Measurements from ENCODE around the gene C12orf50. TPM values are rescaled to one million over a fixed set of nuclear protein-coding genes. Genes with fewer than 3 reads are reported as not detected.
A peak's percentile ranks its signal among the peaks of the same experiment; 100 is the strongest.

C12orf50 gene
- total and polyA plus RNA-seq, 11 donors, result 0.06 to 0.10 (median 0.08) TPM; not detected in 8

DNA sequence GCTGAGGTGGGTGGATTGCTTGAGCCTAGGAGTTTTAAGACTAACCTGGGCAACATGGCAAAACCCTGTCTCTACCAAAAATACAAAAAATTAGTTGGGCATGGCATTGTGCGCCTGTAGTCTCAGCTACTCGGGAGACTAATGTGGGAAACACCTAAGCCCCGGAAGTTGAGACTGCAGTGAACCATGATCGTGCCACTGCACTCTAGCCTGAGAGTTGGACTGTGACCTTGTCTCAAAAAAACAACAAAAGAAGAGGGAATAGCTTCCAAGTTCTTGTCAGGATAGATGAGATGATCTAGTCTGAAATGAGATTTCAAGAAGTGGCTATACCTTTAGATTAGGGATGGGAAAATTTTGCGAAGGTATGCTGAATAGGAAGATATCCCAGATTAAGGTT, 14.8 kb upstream of the C12orf50 start:
- H3K27ac ChIP-seq, result no peak overlapping the region
- DNase-seq, result no peak
- H3K4me3 ChIP-seq, result no peak overlapping the region
- no peaks in the 10 kb centered on the region for H3K9me3 ChIP-seq
- WGBS, 4 donors, result 93 to 99% (median 98%) methylated on average over 5 of the region's 5 CpGs
- H3K36me3 ChIP-seq, result peaks cover 4 to 70% (median 58%) of the 10 kb centered on the region in 9 donors
- TF ChIP-seq, protein P1, sequence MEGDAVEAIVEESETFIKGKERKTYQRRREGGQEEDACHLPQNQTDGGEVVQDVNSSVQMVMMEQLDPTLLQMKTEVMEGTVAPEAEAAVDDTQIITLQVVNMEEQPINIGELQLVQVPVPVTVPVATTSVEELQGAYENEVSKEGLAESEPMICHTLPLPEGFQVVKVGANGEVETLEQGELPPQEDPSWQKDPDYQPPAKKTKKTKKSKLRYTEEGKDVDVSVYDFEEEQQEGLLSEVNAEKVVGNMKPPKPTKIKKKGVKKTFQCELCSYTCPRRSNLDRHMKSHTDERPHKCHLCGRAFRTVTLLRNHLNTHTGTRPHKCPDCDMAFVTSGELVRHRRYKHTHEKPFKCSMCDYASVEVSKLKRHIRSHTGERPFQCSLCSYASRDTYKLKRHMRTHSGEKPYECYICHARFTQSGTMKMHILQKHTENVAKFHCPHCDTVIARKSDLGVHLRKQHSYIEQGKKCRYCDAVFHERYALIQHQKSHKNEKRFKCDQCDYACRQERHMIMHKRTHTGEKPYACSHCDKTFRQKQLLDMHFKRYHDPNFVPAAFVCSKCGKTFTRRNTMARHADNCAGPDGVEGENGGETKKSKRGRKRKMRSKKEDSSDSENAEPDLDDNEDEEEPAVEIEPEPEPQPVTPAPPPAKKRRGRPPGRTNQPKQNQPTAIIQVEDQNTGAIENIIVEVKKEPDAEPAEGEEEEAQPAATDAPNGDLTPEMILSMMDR (IDR thresholded peaks at IDR 0.05), result no peak
- no peak for TF ChIP-seq POLR2A (IDR thresholded peaks at IDR 0.05)
- ATAC-seq, result no peak
- intact Hi-C loops (cut with DNase I), result no loop called here
- H3K4me1 ChIP-seq, result peaks cover 0 to 6% (median 0%) of the 10 kb centered on the region in 12 donors
- no peaks in the 10 kb centered on the region for H3K27me3 ChIP-seq

DNA sequence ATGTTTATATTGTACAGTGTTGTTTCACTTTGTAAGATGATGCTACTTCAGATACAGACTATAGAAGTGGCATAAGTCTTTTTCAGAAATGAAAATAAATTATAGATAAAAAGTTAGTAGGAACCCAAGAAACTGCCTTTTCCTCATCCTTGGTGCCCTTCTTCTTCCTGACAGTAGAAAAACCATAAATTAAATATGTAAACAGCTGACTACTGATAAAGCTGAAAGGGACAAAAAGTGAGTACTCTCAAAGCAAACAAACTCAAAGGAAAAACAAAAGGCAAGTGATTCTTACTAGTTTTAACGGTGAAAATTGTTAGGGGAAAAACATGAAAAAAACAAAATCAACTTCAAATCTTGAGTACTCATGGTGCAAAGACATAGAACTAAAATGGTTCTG, 8.6 kb upstream of the C12orf50 start:
- Histone ChIP-seq H3K4me1 (peaks cover 0 to 31% (median 12%) of the 10 kb centered on the region in 12 donors), H3K27me3 (no peaks in the 10 kb centered on the region), H3K36me3 (peaks cover 0 to 7% (median 0%) of the 10 kb centered on the region in 9 donors), H3K27ac (no peak overlapping the region), H3K9me3 (no peaks in the 10 kb centered on the region), H3K4me3 (no peak overlapping the region)
- TF ChIP-seq, protein P1 (IDR thresholded peaks at IDR 0.05), result no peak
- no peak for TF ChIP-seq POLR2A (IDR thresholded peaks at IDR 0.05)
- WGBS, 4 donors, result 87 to 95% (median 88%) methylated on average over 1 of the region's 1 CpG
- ATAC-seq (no peak), DNase-seq (no peak)
- intact Hi-C loops (cut with DNase I), result no loop called here

DNA sequence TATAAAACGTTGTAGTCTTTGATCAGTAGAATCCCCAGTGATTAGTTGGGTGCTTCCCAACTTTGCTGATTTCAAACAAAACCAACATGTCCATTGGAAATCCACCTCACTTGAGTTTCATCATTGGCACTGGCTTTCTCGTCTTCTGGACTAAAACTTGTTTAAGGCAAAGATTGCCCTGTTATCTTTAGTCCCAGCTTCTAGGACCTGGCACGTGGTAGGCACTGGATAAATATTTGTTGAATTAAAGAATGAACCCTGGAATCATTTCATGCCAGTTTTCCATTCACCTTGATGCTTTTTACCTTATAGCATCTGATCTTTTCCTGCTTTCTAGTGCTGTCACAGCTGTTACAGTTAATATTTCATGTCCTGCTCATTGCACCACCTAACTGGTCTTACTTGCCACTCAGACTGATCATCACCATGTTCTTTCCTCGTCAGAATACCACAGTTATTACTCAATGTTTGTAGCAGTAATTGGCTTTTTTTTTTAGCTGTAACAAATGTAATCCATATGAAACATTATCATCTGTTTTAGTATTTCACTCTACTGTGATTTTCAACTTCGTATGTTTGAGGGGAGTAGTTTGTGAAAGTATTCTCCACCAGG, 7.3 kb upstream of the C12orf50 start:
- intact Hi-C loops (cut with DNase I), result no loop called here
- no peak for TF ChIP-seq POLR2A (IDR thresholded peaks at IDR 0.05)
- TF ChIP-seq, protein P1 (IDR thresholded peaks at IDR 0.05), result no peak
- H3K27ac ChIP-seq, result no peak overlapping the region
- H3K36me3 ChIP-seq, result no peaks in the 10 kb centered on the region
- H3K9me3 ChIP-seq, result no peaks in the 10 kb centered on the region
- no peak for ATAC-seq
- no peak for DNase-seq
- peak overlapping the region; percentile 55 to 93 (median 84) for H3K4me3 ChIP-seq
- H3K4me1 ChIP-seq, result peaks cover 0 to 31% (median 12%) of the 10 kb centered on the region in 12 donors
- WGBS, 4 donors, result 28 to 32% (median 30%) methylated on average over 5 of the region's 5 CpGs
- H3K27me3 ChIP-seq, result no peaks in the 10 kb centered on the region

DNA sequence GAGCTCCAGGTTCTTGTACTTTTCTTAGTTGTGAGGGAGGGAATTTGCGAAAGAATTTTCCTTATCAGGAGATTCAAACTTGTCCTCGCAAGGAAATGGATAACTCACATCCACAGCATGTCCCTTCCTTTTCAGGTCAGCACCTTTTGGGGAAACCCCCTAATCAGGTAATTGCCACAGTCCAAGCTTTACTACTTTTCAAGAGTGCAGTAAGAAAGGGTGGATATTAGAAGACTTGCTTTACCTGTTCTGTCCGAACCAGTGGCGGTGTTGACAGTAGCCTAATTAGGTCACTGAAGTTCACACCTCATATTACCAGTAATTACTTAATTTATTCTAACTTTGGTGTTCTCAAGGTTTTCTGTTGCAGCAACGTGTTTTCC, 6.7 kb upstream of the C12orf50 start:
- H3K36me3 ChIP-seq, result no peaks in the 10 kb centered on the region
- H3K9me3 ChIP-seq, result no peaks in the 10 kb centered on the region
- 4 to 11% (median 4%) methylated on average over 5 of the region's 5 CpGs for WGBS, 4 donors
- TF ChIP-seq, protein P1 (IDR thresholded peaks at IDR 0.05), result no peak
- no peak for TF ChIP-seq POLR2A (IDR thresholded peaks at IDR 0.05)
- intact Hi-C loops (cut with DNase I), result no loop called here
- H3K27me3 ChIP-seq, result no peaks in the 10 kb centered on the region
- peaks cover 0 to 31% (median 12%) of the 10 kb centered on the region in 12 donors for H3K4me1 ChIP-seq
- peak overlapping the region; percentile 55 to 93 (median 84) for H3K4me3 ChIP-seq
- DNase-seq (no peak), ATAC-seq (peak in 1 of 4 donors; percentile 9)
- H3K27ac ChIP-seq, result peak overlapping the region in 11 of 12 donors; percentile 55 to 80 (median 76)
